OCI-LY1 (cell line): ENCODE results near the gene HYAL1.

Experiments used
- H2AFZ ChIP-seq: fragments of 200-600 bp; sonication (generic), shearing (Covaris generic); 2 replicates; pipeline ENCODE4 v1.6.0; 2014; ENCODE audit warnings: antibody characterized with exemption, mild to moderate bottlenecking, low read length
- H3F3A ChIP-seq: fragments of 200-600 bp; sonication (generic), shearing (Covaris generic); 2 replicates; pipeline ENCODE4 v1.6.0; 2014; ENCODE audit warnings: mild to moderate bottlenecking, antibody characterized with exemption, low read length, moderate library complexity; ENCODE audit not compliant: insufficient read depth
- H3K27ac ChIP-seq: fragments of 200-600 bp; sonication (generic); 2 replicates; pipeline ENCODE4 v1.5.1; 2014; ENCODE audit warnings: low read length, mixed run types, mild to moderate bottlenecking, low read depth; ENCODE audit not compliant: poor library complexity, severe bottlenecking
- H3K27me3 ChIP-seq: fragments of 200-600 bp; sonication (generic); 2 replicates; pipeline ENCODE4 v1.6.0; 2014; ENCODE audit warnings: antibody characterized with exemption, mild to moderate bottlenecking, low read length, moderate library complexity; ENCODE audit not compliant: insufficient read depth
- H3K36me3 ChIP-seq: fragments of 200-600 bp; sonication (generic); 2 replicates; pipeline ENCODE4 v1.6.1; 2014; ENCODE audit warnings: mild to moderate bottlenecking, antibody characterized with exemption, low read length, moderate library complexity, mixed read lengths; ENCODE audit not compliant: insufficient read depth
- H3K4me1 ChIP-seq: fragments of 200-600 bp; sonication (generic); 2 replicates; pipeline ENCODE4 v1.5.1; 2014; ENCODE audit warnings: mild to moderate bottlenecking, low read length, moderate library complexity; ENCODE audit not compliant: insufficient read depth, severe bottlenecking
- H3K4me2 ChIP-seq: fragments of 200-600 bp; sonication (generic), shearing (Covaris generic); 2 replicates; pipeline ENCODE4 v1.6.1; 2014; ENCODE audit warnings: low read length
- H3K4me3 ChIP-seq: fragments of 200-600 bp; sonication (generic); 2 replicates; pipeline ENCODE4 v1.5.1; 2014; ENCODE audit warnings: low read length, low read depth, mild to moderate bottlenecking, mixed read lengths; ENCODE audit not compliant: poor library complexity, severe bottlenecking
- H3K79me2 ChIP-seq: fragments of 200-600 bp; shearing (Covaris generic); 2 replicates; pipeline ENCODE4 v1.6.1; 2016; ENCODE audit warnings: mixed run types, low read length, mixed read lengths; ENCODE audit not compliant: insufficient read depth
- H3K9ac ChIP-seq: fragments of 200-600 bp; sonication (generic), shearing (Covaris generic); 2 replicates; pipeline ENCODE4 v1.6.1; 2014; ENCODE audit warnings: mild to moderate bottlenecking, low read length, mixed read lengths
- H3K9me2 ChIP-seq: fragments of 200-600 bp; sonication (generic), shearing (Covaris generic); 2 replicates; pipeline ENCODE4 v1.6.1; 2014; ENCODE audit warnings: low read depth, mild to moderate bottlenecking, low read length, mixed read lengths
- H3K9me3 ChIP-seq: fragments of 200-600 bp; shearing (Covaris generic); 2 replicates; pipeline ENCODE4 v1.6.1; 2014; ENCODE audit warnings: low read length, mixed read lengths
- H4K20me1 ChIP-seq: fragments of 200-600 bp; sonication (generic), shearing (Covaris generic); 2 replicates; pipeline ENCODE4 v1.6.0; 2016; ENCODE audit warnings: mild to moderate bottlenecking, low read length; ENCODE audit not compliant: insufficient read depth
- EZH2 ChIP-seq: fragments of 200-600 bp; sonication (generic), shearing (Covaris generic); IDR thresholded peaks from 2 replicates; pipeline ENCODE4 v1.8.0; 2017; ENCODE audit warnings: borderline replicate concordance, mixed run types, mild to moderate bottlenecking, antibody characterized with exemption, low read length, moderate library complexity, mixed read lengths
- TF ChIP-seq, protein P1 (sequence below): fragments of 200-600 bp; sonication (generic), shearing (Covaris generic); IDR thresholded peaks from 2 replicates; pipeline ENCODE4 v1.5.1; 2017; ENCODE audit warnings: mild to moderate bottlenecking, antibody characterized with exemption, low read length, moderate library complexity, mixed read lengths

Gene HYAL1

DNA sequence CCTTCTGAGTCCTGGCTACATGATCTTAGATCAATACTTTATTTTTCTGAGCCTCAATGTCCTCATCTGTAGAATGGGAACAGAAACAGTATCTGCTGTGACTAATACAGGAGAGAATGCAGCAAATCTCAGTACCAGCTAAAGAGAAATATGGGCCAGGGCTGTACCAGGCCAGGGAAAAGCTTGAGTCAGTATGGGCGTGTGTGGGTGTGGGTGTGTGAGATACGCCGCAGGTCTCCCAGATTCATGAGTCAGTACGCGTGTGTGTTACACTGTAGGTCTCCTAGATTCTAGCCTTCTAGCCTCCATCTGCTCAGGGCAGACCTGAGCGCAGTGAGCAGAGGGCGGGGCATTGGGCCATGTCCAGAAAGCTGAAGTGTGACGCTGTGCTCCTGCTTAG lies 52.2 kb downstream of the HYAL1 start:
- peaks cover 7% of the 10 kb centered on the region; the same call in 1 of the 2 replicates for H3K79me2 ChIP-seq
- no peaks in the 10 kb centered on the region for H4K20me1 ChIP-seq
- no peaks in the 10 kb centered on the region for H3K27me3 ChIP-seq
- peaks cover 38% of the 10 kb centered on the region; the same call in 1 of the 2 replicates for H3K36me3 ChIP-seq
- no peak overlapping the region for H3K27ac ChIP-seq
- TF ChIP-seq EZH2: no peak
- TF ChIP-seq, protein P1, sequence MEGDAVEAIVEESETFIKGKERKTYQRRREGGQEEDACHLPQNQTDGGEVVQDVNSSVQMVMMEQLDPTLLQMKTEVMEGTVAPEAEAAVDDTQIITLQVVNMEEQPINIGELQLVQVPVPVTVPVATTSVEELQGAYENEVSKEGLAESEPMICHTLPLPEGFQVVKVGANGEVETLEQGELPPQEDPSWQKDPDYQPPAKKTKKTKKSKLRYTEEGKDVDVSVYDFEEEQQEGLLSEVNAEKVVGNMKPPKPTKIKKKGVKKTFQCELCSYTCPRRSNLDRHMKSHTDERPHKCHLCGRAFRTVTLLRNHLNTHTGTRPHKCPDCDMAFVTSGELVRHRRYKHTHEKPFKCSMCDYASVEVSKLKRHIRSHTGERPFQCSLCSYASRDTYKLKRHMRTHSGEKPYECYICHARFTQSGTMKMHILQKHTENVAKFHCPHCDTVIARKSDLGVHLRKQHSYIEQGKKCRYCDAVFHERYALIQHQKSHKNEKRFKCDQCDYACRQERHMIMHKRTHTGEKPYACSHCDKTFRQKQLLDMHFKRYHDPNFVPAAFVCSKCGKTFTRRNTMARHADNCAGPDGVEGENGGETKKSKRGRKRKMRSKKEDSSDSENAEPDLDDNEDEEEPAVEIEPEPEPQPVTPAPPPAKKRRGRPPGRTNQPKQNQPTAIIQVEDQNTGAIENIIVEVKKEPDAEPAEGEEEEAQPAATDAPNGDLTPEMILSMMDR: no peak
- no peaks in the 10 kb centered on the region for H3K9me2 ChIP-seq
- H3K4me3 ChIP-seq: no peak overlapping the region
- H2AFZ ChIP-seq: no peak overlapping the region
- no peaks in the 10 kb centered on the region for H3F3A ChIP-seq
- peaks cover 14% of the 10 kb centered on the region for H3K4me1 ChIP-seq
- no peaks in the 10 kb centered on the region for H3K9me3 ChIP-seq
- H3K4me2 ChIP-seq: no peak overlapping the region
- H3K9ac ChIP-seq: no peak overlapping the region

DNA sequence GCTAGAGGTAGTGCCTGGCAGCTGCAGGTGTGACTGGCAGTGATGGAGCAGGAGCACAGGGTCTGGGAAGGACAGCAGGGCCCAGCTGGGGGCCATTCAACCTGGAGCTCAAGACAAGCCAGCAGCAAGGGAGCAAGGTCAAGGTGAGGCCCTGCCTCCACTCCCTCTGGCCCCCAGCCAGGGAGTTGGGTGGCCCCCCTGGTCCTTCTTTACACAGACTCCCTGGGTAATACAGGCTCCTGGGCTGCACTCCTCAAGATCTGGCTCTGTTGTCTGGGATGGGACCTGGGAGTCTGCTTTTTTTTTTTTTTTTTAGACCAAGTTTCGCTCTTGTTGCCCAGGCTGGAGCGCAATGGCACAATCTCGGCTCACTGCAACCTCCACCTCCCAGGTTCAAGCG lies 52.9 kb downstream of the HYAL1 start:
- Histone ChIP-seq H3K27me3 (no peaks in the 10 kb centered on the region), H3F3A (no peaks in the 10 kb centered on the region), H3K4me2 (no peak overlapping the region), H4K20me1 (no peaks in the 10 kb centered on the region), H3K9me2 (no peaks in the 10 kb centered on the region), H3K79me2 (peaks cover 7% of the 10 kb centered on the region; the same call in 1 of the 2 replicates), H3K27ac (no peak overlapping the region), H3K4me3 (no peak overlapping the region), H2AFZ (no peak overlapping the region), H3K9ac (no peak overlapping the region), H3K4me1 (peaks cover 21% of the 10 kb centered on the region), H3K9me3 (no peaks in the 10 kb centered on the region), H3K36me3 (peaks cover 35% of the 10 kb centered on the region; the same call in 1 of the 2 replicates)
- no peak for TF ChIP-seq EZH2
- TF ChIP-seq, protein P1: no peak
